Upper lobe of left lung (tissue), 6 donors: ENCODE data around the gene FASTKD1. TPM values are rescaled to one million over a fixed set of nuclear protein-coding genes. Genes with fewer than 3 reads are reported as not detected.

Source experiments
- ATAC-seq, 2 donors: fragments of 200-7000 bp; cut with Tn5 transposase; one replicate each; pipeline ENCODE4 v1.9.1; 2022; ENCODE audit warnings: mild to moderate bottlenecking in 2 of 2, moderate library complexity in 2 of 2; ENCODE audit not compliant: low FRiP score in 2 of 2
- DNase-seq, 2 donors: peaks; one replicate each; pipeline ENCODE4 v3.0.0-alpha.2; 2019 to 2020
- H3K27ac ChIP-seq, 4 donors: fragments of 200-600 bp; sonication (generic); one replicate each; pipeline ENCODE4 v1.5.1; 2016 to 2019
- H3K27me3 ChIP-seq, 4 donors: fragments of 200-600 bp; sonication (generic); one replicate each; pipeline ENCODE4 v1.5.1; 2017 to 2019
- H3K36me3 ChIP-seq, 4 donors: fragments of 200-600 bp; sonication (generic); one replicate each; pipeline ENCODE4 v1.5.1; 2016 to 2019
- H3K4me1 ChIP-seq, 4 donors: fragments of 200-600 bp; sonication (generic); one replicate each; pipeline ENCODE4 v1.5.1; 2018 to 2019
- H3K4me3 ChIP-seq, 4 donors: fragments of 200-600 bp; sonication (generic); one replicate each; pipeline ENCODE4 v1.5.1; 2017 to 2019; ENCODE audit warnings: mild to moderate bottlenecking in 2 of 4, moderate library complexity in 1 of 4
- H3K9me3 ChIP-seq, 4 donors: fragments of 200-600 bp; sonication (generic); one replicate each; pipeline ENCODE4 v1.5.1; 2018 to 2019
- EP300 ChIP-seq, 4 donors: sonication (generic); formaldehyde crosslinking; IDR thresholded peaks; one replicate each; pipeline ENCODE4 v1.5.1; 2017; ENCODE audit warnings: antibody characterized with exemption in 4 of 4, control low read depth in 2 of 4
- POLR2A ChIP-seq, 4 donors: fragments of 450-650 bp; IDR thresholded peaks; one replicate each; pipeline ENCODE4 v1.5.1; 2016 to 2017; ENCODE audit warnings: antibody characterized with exemption in 4 of 4, mild to moderate bottlenecking in 2 of 4
- POLR2AphosphoS5 ChIP-seq, 2 donors: sonication (generic); formaldehyde crosslinking; IDR thresholded peaks; one replicate each; pipeline ENCODE4 v1.5.1; 2017; ENCODE audit warnings: antibody characterized with exemption in 2 of 2
- WGBS, 2 donors: methylation state at CpG; one replicate each; pipeline ENCODE4 v1.1.5; 2017 to 2018; 5-methylcytosine and 5-hydroxymethylcytosine counted together
- total RNA-seq, 6 donors: library from RNA; depleted of rRNA in 4 of 6; stranded (reverse); fragments of >200 nt in 4 of 6; gene quantifications; one replicate each; pipeline versions ENCODE4 v1.1.0 to v1.2.1, GENCODE V29; 2016 to 2021
- TF ChIP-seq, protein P1 (sequence below), 6 experiments: fragments of 450-650 bp in 4 of 6; fragments of 200-600 bp in 2 of 6; sonication (generic) in 2 of 6; IDR thresholded peaks; one replicate each; pipeline ENCODE4 v1.5.1; 2016 to 2019; ENCODE audit warnings: antibody characterized with exemption in 6 of 6
- donor health status: DM: no; HTN: no; CAD: no; lungs with moderate emphysema.
- donor health status: DM: no; HTN: yes; CAD: no; lungs with severe emphysema.

The FASTKD1 gene
- total RNA-seq, 6 donors from 2014 or later: 14.7 to 21.7 (median 18.4) TPM

DNA sequence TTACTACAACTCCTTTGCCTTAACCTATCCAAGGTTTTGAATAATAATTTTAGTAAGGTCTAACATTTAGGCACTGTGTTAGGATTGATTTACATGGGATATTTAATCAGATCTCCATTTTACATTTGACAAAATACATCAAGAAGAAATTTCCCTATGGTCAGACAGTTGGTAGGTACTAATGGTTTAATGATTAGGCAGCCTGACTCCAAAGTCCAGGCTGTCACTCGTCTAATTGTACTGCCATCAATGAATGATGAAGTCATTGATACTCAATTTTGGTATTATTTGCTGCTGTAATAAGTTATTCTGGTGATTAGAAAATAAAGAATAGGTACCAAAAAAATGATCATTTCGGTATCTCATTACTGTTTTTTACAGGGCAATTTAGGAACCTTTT lies 80.3 kb downstream of the FASTKD1 start:
- no peak for TF ChIP-seq EP300 (IDR thresholded peaks at IDR 0.05)
- TF ChIP-seq, protein P1, sequence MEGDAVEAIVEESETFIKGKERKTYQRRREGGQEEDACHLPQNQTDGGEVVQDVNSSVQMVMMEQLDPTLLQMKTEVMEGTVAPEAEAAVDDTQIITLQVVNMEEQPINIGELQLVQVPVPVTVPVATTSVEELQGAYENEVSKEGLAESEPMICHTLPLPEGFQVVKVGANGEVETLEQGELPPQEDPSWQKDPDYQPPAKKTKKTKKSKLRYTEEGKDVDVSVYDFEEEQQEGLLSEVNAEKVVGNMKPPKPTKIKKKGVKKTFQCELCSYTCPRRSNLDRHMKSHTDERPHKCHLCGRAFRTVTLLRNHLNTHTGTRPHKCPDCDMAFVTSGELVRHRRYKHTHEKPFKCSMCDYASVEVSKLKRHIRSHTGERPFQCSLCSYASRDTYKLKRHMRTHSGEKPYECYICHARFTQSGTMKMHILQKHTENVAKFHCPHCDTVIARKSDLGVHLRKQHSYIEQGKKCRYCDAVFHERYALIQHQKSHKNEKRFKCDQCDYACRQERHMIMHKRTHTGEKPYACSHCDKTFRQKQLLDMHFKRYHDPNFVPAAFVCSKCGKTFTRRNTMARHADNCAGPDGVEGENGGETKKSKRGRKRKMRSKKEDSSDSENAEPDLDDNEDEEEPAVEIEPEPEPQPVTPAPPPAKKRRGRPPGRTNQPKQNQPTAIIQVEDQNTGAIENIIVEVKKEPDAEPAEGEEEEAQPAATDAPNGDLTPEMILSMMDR (IDR thresholded peaks at IDR 0.05): no peak
- TF ChIP-seq POLR2A (IDR thresholded peaks at IDR 0.05): no peak
- no peak for TF ChIP-seq POLR2AphosphoS5 (IDR thresholded peaks at IDR 0.05)
- Histone ChIP-seq H3K36me3 (peaks cover 0 to 11% (median 6%) of the 10 kb centered on the region in 4 donors), H3K9me3 (no peaks in the 10 kb centered on the region), H3K27me3 (no peaks in the 10 kb centered on the region), H3K27ac (no peak overlapping the region), H3K4me3 (no peak overlapping the region), H3K4me1 (no peaks in the 10 kb centered on the region)
- no peak for ATAC-seq
- WGBS, 2 donors: 92 to 99% methylated on average over 2 of the region's 2 CpGs
- DNase-seq: no peak

DNA sequence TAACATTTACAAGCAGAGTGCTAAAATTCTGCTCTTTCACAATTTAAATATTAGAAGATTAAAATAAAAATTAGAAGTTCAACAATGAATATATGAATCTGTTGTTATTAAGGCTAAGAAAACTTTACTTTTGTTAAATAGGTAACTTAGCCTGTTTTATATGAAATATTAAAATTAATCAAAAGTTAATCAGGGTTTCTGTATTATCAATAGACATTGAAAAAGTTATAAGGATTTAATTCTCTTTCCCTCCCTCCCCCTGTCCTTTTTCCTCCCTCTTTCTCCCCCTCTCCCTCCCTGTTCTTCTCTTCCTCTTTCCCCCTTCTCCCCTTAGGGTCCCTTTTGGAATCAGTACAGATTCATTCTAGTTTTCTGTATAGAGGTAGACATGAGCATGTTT lies 82.3 kb downstream of the FASTKD1 start:
- Histone ChIP-seq H3K4me3 (no peak overlapping the region), H3K27me3 (no peaks in the 10 kb centered on the region), H3K4me1 (no peaks in the 10 kb centered on the region), H3K9me3 (no peaks in the 10 kb centered on the region), H3K36me3 (peaks cover 0 to 19% (median 7%) of the 10 kb centered on the region in 4 donors), H3K27ac (no peak overlapping the region)
- TF ChIP-seq, protein P1 (IDR thresholded peaks at IDR 0.05): no peak
- TF ChIP-seq POLR2AphosphoS5 (IDR thresholded peaks at IDR 0.05) (no peak), EP300 (IDR thresholded peaks at IDR 0.05) (no peak), POLR2A (IDR thresholded peaks at IDR 0.05) (no peak)
- DNase-seq: no peak
- no peak for ATAC-seq

DNA sequence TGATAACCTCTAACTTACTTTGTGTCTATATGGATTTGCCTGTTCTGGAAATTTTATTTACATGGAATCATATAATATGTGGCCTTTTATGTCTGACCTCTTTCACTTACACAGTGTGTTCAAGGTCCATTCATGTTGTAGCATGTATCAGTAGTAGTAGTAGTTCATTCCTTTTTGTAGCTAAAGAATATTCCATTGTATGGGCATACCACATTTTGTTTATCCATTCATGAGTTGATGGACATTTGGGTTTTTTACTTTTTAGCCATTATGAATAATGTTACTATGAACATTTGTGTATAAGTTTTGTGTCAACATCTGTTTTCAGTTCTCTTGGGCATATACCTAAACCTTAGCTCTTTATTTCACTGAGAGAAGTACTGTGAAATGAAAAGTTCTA lies 82.8 kb downstream of the FASTKD1 start:
- H3K27me3 ChIP-seq: no peaks in the 10 kb centered on the region
- H3K9me3 ChIP-seq: no peaks in the 10 kb centered on the region
- DNase-seq (no peak), ATAC-seq (no peak)
- H3K36me3 ChIP-seq: peaks cover 0 to 21% (median 7%) of the 10 kb centered on the region in 4 donors
- H3K4me3 ChIP-seq: no peak overlapping the region
- no peak for TF ChIP-seq EP300 (IDR thresholded peaks at IDR 0.05)
- TF ChIP-seq, protein P1 (IDR thresholded peaks at IDR 0.05): no peak
- no peaks in the 10 kb centered on the region for H3K4me1 ChIP-seq
- no peak overlapping the region for H3K27ac ChIP-seq

DNA sequence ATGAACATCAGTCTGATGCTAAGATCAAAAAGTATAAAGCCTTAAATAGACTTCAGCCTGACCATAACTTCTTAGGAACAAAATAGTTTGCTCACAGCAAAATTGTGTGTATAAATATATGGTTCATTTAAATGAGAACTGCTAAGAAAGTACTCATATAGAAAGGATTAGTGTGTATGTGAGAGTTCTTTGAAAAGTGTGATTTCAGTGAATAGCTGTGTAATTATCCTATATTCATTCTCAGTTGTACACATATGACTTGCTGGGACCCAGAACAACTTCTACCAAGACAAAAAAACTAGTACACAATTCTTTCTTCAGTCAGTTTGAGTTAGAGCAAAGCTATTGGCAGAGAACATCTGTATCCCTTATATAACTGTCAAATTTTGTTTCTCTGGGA lies 87.2 kb downstream of the FASTKD1 start:
- DNase-seq (no peak), ATAC-seq (no peak)
- Histone ChIP-seq H3K27ac (no peak overlapping the region), H3K4me3 (no peak overlapping the region), H3K27me3 (no peaks in the 10 kb centered on the region), H3K36me3 (peaks cover 0 to 39% (median 1%) of the 10 kb centered on the region in 4 donors), H3K4me1 (no peaks in the 10 kb centered on the region), H3K9me3 (no peaks in the 10 kb centered on the region)
- no peak for TF ChIP-seq EP300 (IDR thresholded peaks at IDR 0.05)
- no peak for TF ChIP-seq POLR2AphosphoS5 (IDR thresholded peaks at IDR 0.05)
- TF ChIP-seq, protein P1 (IDR thresholded peaks at IDR 0.05): no peak
- no peak for TF ChIP-seq POLR2A (IDR thresholded peaks at IDR 0.05)

DNA sequence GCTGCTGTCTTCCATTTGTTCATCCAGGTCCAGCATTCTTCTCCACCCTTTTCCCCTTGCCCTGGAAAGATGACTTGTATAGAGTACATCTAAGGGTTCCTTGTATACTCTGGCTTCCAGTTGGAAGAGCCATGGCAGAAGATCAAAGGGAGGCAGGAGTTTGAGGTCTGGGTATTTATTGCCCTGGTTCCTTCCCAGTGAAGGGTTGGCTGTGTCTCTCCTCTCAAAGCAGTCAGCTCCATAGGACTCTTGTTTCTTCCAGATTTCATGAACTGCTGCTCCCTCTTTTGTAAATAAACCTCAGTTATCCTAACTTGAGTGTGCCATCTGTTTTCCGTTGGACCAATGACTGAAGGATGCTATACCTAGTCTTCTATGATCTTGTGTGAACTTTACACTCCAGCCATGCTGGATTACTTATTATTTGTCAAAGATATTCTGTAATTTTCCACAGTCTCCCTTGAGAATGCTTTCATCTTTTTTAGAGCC lies 88.0 kb downstream of the FASTKD1 start:
- H3K27ac ChIP-seq: no peak overlapping the region
- no peaks in the 10 kb centered on the region for H3K4me1 ChIP-seq
- no peaks in the 10 kb centered on the region for H3K27me3 ChIP-seq
- no peaks in the 10 kb centered on the region for H3K9me3 ChIP-seq
- no peak for TF ChIP-seq POLR2AphosphoS5 (IDR thresholded peaks at IDR 0.05)
- TF ChIP-seq EP300 (IDR thresholded peaks at IDR 0.05): no peak
- no peak for TF ChIP-seq POLR2A (IDR thresholded peaks at IDR 0.05)
- TF ChIP-seq, protein P1 (IDR thresholded peaks at IDR 0.05): no peak
- 92 to 100% methylated on average over 1 of the region's 1 CpG for WGBS, 2 donors
- DNase-seq (no peak), ATAC-seq (no peak)
- no peak overlapping the region for H3K4me3 ChIP-seq
- peaks cover 0 to 39% (median 0%) of the 10 kb centered on the region in 4 donors for H3K36me3 ChIP-seq
